Stimulated activated CD4-positive, alpha-beta T cell treated with anti-CD3 and anti-CD28 coated beads, Interleukin-12 subunit alpha, Interleukin-12 subunit beta, amount 100 ng/mL, for 4 hours (primary cell): ENCODE measurements around the gene ZNF8.
"Not testable (repeated sequence)": the region's sequence is repeated elsewhere in the genome, so short reads cannot be mapped to it uniquely, and the experiment has no call there.

Source experiments
- DNase-seq: peaks from one replicate; pipeline ENCODE4 v3.0.0-alpha.2; 2020

The ZNF8 gene

DNA sequence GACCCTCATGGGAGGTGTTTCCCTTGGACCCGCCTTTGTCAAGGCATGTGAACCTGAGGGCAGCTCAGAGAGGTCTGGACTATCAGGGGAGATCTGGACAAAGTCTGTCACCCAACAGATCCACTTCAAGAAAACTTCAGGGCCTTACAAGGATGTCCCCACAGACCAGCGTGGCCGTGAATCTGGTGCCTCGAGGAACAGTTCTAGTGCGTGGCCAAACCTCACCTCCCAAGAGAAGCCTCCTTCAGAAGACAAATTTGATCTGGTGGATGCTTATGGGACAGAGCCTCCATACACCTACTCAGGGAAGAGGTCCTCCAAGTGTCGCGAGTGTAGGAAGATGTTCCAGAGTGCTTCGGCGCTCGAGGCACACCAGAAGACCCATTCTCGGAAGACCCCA lies 59.6 kb downstream of the ZNF8 start:
- DNase-seq, result no peak

- DNase-seq, result no peak
These were observed 60.2 kb downstream of the ZNF8 start for GRCh38 chr19:58338825-58339558.

- DNase-seq, result no peak
These were observed 66.8 kb downstream of the ZNF8 start for GRCh38 chr19:58345558-58345957.

- DNase-seq, result peak; percentile 65
These were observed 68.5 kb downstream of the ZNF8 start for GRCh38 chr19:58346961-58347929.

DNA sequence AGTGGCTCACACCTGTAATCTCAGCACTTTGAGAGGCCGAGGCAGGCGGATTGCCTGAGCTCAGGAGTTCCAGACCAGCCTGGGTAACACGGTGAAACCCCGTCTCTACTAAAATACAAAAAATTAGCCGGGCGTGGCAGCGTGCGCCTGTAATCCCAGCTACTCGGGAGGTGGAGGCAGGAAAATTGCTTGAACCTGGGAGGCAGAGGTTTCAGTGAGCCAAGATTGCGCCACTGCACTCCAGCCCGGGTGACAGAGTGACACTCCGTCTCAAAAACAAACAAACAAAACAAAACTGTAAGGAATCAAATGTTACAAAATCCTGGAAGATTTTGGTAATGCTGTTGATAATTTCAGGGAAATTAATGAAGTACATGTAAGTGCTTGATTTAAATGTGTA lies 69.3 kb downstream of the ZNF8 start:
- not testable (repeated sequence) for DNase-seq

DNA sequence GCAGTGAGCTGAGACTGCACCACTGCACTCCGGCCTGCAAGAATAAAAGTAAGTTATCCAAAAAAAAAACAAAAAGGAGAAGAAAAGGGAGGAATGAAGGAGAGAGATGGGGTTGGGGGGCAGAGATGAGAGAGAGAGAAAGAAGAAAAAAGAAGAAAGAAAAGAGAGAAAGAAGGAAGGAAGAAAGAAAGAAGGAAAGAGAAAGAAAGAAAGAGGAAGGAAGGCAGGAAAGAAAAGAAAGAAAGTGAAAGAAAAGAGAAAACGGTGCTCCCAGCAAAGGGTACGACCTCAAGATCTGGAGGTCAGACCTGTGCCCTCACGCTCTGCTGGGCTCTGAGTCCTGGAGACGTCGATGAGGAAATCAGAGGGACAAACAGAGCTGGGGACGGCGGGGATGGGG lies 70.8 kb downstream of the ZNF8 start:
- no peak for DNase-seq

GRCh38 chr19:58350001-58350861 lies 71.5 kb downstream of the ZNF8 start:
- DNase-seq, result no peak

GRCh38 chr19:58350871-58351557 lies 72.3 kb downstream of the ZNF8 start:
- DNase-seq, result no peak

GRCh38 chr19:58351558-58351878 lies 72.8 kb downstream of the ZNF8 start:
- DNase-seq, result no peak

DNA sequence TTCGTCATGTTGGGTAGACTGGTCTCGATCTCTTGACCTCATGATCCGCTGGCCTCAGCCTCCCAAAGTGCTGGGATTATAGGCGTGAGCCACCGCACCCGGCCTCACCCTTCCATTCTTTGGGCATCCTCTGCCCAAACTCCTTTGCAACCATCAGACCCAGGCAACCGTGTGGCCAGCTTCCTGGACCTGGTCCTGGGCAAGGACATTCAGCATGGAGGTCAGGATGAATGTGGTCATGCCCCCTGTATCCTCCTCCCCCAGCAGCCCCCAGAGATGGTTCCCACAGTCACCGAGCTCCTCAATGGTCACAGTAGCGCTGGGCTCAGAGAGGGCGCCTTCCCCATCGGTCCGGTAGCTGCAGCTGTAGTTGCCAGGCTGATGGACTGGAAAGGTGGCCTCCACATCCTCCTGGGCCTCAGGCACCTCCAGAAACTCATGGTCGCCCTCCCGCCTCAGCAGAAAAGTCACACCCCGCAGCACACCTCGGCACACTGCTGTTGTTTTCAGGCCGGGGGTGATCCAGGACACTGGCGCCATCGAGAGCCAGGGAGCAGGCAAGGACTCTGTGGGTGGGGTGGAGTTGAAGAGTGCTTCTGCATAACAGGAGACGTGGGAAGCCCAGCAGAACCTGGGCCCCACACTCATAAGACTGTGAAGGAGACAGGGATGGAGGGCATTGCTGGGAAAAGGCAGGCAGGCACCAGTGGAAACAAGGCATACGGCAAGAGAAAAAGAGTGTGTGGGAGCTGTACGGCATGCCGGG lies 73.4 kb downstream of the ZNF8 start:
- DNase-seq, result no peak
